HepG2 (cell line): ENCODE data around the gene SHANK2. TPM values are rescaled to one million over a fixed set of nuclear protein-coding genes. Genes with fewer than 3 reads are reported as not detected.

Experiments
- ATAC-seq: fragments of 200-7000 bp; cut with Tn5 transposase; 3 replicates; pipeline ENCODE4 v1.9.1; 2020; ENCODE audit warnings: mild to moderate bottlenecking, moderate library complexity
- BruUV-seq: library from RNA; stranded (reverse); fragments of 400-500 nt; replicated peaks from 2 replicates; lab custom pipeline; 2021; lab: Mats Ljungman, UMichigan
- CTCF ChIA-PET: fragments of 300-600 bp; formaldehyde crosslinking; extraction: SDS; loops from one replicate; lab custom pipeline; 2021; ENCODE audit warnings: low total read pairs, inconsistent platforms, low intra/inter-chr PET ratio; lab: Yijun Ruan, JAX
- POLR2A ChIA-PET: fragments of 350-600 bp; sonication (Branson Sonifier 250); formaldehyde crosslinking; loops from one replicate; lab custom pipeline; 2020; ENCODE audit warnings: antibody characterized with exemption, inconsistent platforms; lab: Yijun Ruan, JAX
- DNase-seq: peaks from one replicate; pipeline ENCODE4 v3.0.0-alpha.2; 2015; ENCODE audit warnings: low spot score
- FAIRE-seq: peaks from 3 replicates; lab custom pipeline; 2011; peaks lifted over from hg19 to GRCh38; lab: Jason Lieb, UNC
- H2AFZ ChIP-seq: one replicate; pipeline ENCODE4 v1.6.1; 2011; ENCODE audit warnings: low read length, inconsistent platforms
- H3K27ac ChIP-seq: fragments of 300-600 bp; 3 replicates; pipeline ENCODE4 v1.8.0; 2011; ENCODE audit warnings: mixed run types, mild to moderate bottlenecking, mixed read lengths, low read length, inconsistent platforms; ENCODE audit not compliant: insufficient read depth; ENCODE audit errors: extremely low read length
- H3K27me3 ChIP-seq, 2 experiments: fragments of 200-600 bp in 1 of 2; 2 replicates in 1 of 2; 3 replicates in 1 of 2; pipeline versions ENCODE4 v1.6.0 to v1.8.0; 2011; ENCODE audit warnings: low read length in 2 of 2, mild to moderate bottlenecking in 2 of 2, moderate library complexity in 2 of 2, inconsistent platforms in 1 of 2; ENCODE audit not compliant: insufficient read depth in 2 of 2, control insufficient read depth in 1 of 2
- H3K36me3 ChIP-seq, 2 experiments: fragments of 200-600 bp in 1 of 2; replicated peaks in 1 of 2; 2 replicates in 1 of 2; 3 replicates in 1 of 2; pipeline versions ENCODE4 v1.5.1 to v1.8.0; 2011; ENCODE audit warnings: low read length in 2 of 2, inconsistent platforms in 1 of 2; ENCODE audit not compliant: insufficient read depth in 2 of 2, control insufficient read depth in 1 of 2
- H3K4me1 ChIP-seq: 2 replicates; pipeline ENCODE4 v1.5.1; 2012; ENCODE audit warnings: low read length, inconsistent platforms; ENCODE audit not compliant: insufficient read depth
- H3K4me2 ChIP-seq: 2 replicates; pipeline ENCODE4 v1.6.0; 2011; ENCODE audit warnings: low read depth, low read length, inconsistent platforms
- H3K4me3 ChIP-seq, 3 experiments: fragments of 200-600 bp in 1 of 3; sonication (generic), shearing (Covaris generic) in 1 of 3; replicated peaks in 1 of 3; 2 replicates each; pipeline ENCODE4 v1.5.1; 2011 to 2016; ENCODE audit warnings: low read length in 3 of 3, inconsistent platforms in 2 of 3, low read depth in 2 of 3, mild to moderate bottlenecking in 2 of 3, control low read depth in 1 of 3, mixed read lengths in 1 of 3; ENCODE audit not compliant: insufficient read depth in 1 of 3
- H3K79me2 ChIP-seq: one replicate; pipeline ENCODE4 v1.6.1; 2011; ENCODE audit warnings: low read length, inconsistent platforms; ENCODE audit not compliant: insufficient read depth
- H3K9ac ChIP-seq: 2 replicates; pipeline ENCODE4 v1.6.0; 2011; ENCODE audit warnings: mild to moderate bottlenecking, low read depth, low read length, inconsistent platforms; ENCODE audit not compliant: insufficient read depth
- H3K9me3 ChIP-seq: 2 replicates; pipeline ENCODE4 v1.5.1; 2012; ENCODE audit warnings: mild to moderate bottlenecking, low read length
- H4K20me1 ChIP-seq: 2 replicates; pipeline ENCODE4 v1.6.0; 2011; ENCODE audit warnings: inconsistent platforms, mild to moderate bottlenecking, low read length, moderate library complexity; ENCODE audit not compliant: insufficient read depth
- MAZ ChIP-seq, 2 experiments: sonication (generic) in 1 of 2; formaldehyde crosslinking in 1 of 2; IDR thresholded peaks; 2 replicates each; pipeline versions ENCODE4 v1.5.0 to v1.6.1; 2012 to 2020; ENCODE audit warnings: low read depth in 2 of 2, mild to moderate bottlenecking in 2 of 2, borderline replicate concordance in 1 of 2, improper control_type of control experiment in 1 of 2, low read length in 1 of 2, missing genetic modification reagents in 1 of 2, moderate library complexity in 1 of 2
- THAP11 ChIP-seq: IDR thresholded peaks from 2 replicates; pipeline ENCODE4 v1.6.1; 2016; ENCODE audit warnings: missing biosample characterization, missing genetic modification reagents
- THAP7 ChIP-seq: sonication (generic); formaldehyde crosslinking; IDR thresholded peaks from 2 replicates; pipeline ENCODE4 v1.8.1; 2023; ENCODE audit warnings: mild to moderate bottlenecking, missing genetic modification reagents
- ZKSCAN5 ChIP-seq: sonication (generic); formaldehyde crosslinking; IDR thresholded peaks from 2 replicates; pipeline ENCODE4 v1.5.1; 2020; ENCODE audit warnings: mild to moderate bottlenecking, missing genetic modification reagents
- ZNF329 ChIP-seq: sonication (generic); formaldehyde crosslinking; IDR thresholded peaks from 2 replicates; pipeline ENCODE4 v1.9.0; 2021; ENCODE audit warnings: low read depth, mild to moderate bottlenecking, missing genetic modification reagents
- ZNF335 ChIP-seq: sonication (generic); formaldehyde crosslinking; IDR thresholded peaks from 2 replicates; pipeline ENCODE4 v1.4.0; 2020; ENCODE audit warnings: missing genetic modification reagents
- ZNF550 ChIP-seq: sonication (generic); formaldehyde crosslinking; IDR thresholded peaks from 2 replicates; pipeline ENCODE4 v1.4.0; 2020; ENCODE audit warnings: mild to moderate bottlenecking, missing genetic modification reagents, borderline replicate concordance
- ZNF639 ChIP-seq: conservative IDR thresholded peaks from 2 replicates; pipeline ENCODE4 v1.6.1; 2018; ENCODE audit warnings: missing genetic modification reagents
- WGBS: methylation state at CpG from one replicate; pipeline ENCODE4 v1.1.6; 2017; ENCODE audit warnings: low lambda C conversion rate; 5-methylcytosine and 5-hydroxymethylcytosine counted together
- in situ Hi-C: cut with HindIII; loops from 2 replicates; pipeline ENCODE4 v1.10.0; 2017; ENCODE audit warnings: low pct_unique_long_range_greater_than_20kb; ENCODE audit not compliant: extremely low pct_ligation_motif_present
- intact Hi-C: fragments of 100-400 bp; cut with micrococcal nuclease; formaldehyde crosslinking; loops from one replicate; pipeline ENCODE4 v1.10.0; 2022; ENCODE audit not compliant: unreplicated experiment
- polyA plus RNA-seq, 8 experiments: library from polyadenylated mRNA; depleted of rRNA in 3 of 8; stranded (reverse) in 7 of 8; unstranded in 1 of 8; fragments of >200 nt; fragmentation: Illumina TruSeq in 4 of 8; extraction: Trizol in 4 of 8; gene quantifications; 2 replicates each; pipeline versions ENCODE4 v1.2.1 to v1.2.3, GENCODE V29; 2011 to 2016; ENCODE audit warnings: low read depth in 4 of 8, missing spikeins in 1 of 8, mixed read lengths in 1 of 8; ENCODE audit not compliant: insufficient read depth in 1 of 8
- total RNA-seq, 5 experiments: library from RNA; depleted of rRNA; stranded (reverse); fragments of >200 nt; fragmentation: Illumina TruSeq; extraction: Trizol; gene quantifications; 2 replicates each; pipeline ENCODE4 v1.2.3, GENCODE V29; 2016; ENCODE audit warnings: low read depth in 1 of 5
- TF ChIP-seq, protein P1 (sequence below): IDR thresholded peaks from 2 replicates; pipeline ENCODE4 v1.6.1; 2016; ENCODE audit warnings: missing compliant biosample characterization, missing genetic modification reagents, borderline replicate concordance
- TF ChIP-seq, protein P2 (sequence below): sonication (generic); formaldehyde crosslinking; IDR thresholded peaks from 2 replicates; pipeline ENCODE4 v1.5.1; 2020; ENCODE audit warnings: mild to moderate bottlenecking, moderate library complexity, missing genetic modification reagents
- TF ChIP-seq, protein P3 (sequence below): sonication (generic); formaldehyde crosslinking; IDR thresholded peaks from 2 replicates; pipeline ENCODE4 v1.5.1; 2020; ENCODE audit warnings: mild to moderate bottlenecking, missing genetic modification reagents, moderate library complexity

SHANK2 gene
- total and polyA plus RNA-seq, 2 of the 13 experiments (the other 11 are each of a cell fraction or from before 2014, with no cell fraction given) = 10.2 to 13.0 TPM

- TF ChIP-seq ZNF329 = no peak
- TF ChIP-seq, protein P1, sequence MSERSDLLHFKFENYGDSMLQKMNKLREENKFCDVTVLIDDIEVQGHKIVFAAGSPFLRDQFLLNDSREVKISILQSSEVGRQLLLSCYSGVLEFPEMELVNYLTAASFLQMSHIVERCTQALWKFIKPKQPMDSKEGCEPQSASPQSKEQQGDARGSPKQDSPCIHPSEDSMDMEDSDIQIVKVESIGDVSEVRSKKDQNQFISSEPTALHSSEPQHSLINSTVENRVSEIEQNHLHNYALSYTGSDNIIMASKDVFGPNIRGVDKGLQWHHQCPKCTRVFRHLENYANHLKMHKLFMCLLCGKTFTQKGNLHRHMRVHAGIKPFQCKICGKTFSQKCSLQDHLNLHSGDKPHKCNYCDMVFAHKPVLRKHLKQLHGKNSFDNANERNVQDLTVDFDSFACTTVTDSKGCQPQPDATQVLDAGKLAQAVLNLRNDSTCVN = no peak
- TF ChIP-seq ZNF335 = no peak
- TF ChIP-seq ZKSCAN5 = no peak
Measured at GRCh38 chr11:71251151-71251721, 1.1 kb downstream of the SHANK2 start (continued).

GRCh38 chr11:71250523-71251150 lies 1.7 kb downstream of the SHANK2 start:
- Histone ChIP-seq H3K27ac (peak overlapping the region; percentile 98), H3K9me3 (no peaks in the 10 kb centered on the region), H3K27me3 (no peaks in the 10 kb centered on the region; a peak in 1 of 5 replicates), H3K36me3 (peaks cover 3 to 21% of the 10 kb centered on the region in 2 experiments; a peak in 2 of 5 replicates), H2AFZ (no peak overlapping the region), H3K79me2 (peaks cover 56% of the 10 kb centered on the region), H4K20me1 (peaks cover 19% of the 10 kb centered on the region), H3K4me1 (peaks cover 69% of the 10 kb centered on the region), H3K4me3 (peak overlapping the region; percentile 87 to 95 (median 90)), H3K9ac (peak overlapping the region; percentile 98), H3K4me2 (peak overlapping the region; percentile 79)
- ATAC-seq (no peak), FAIRE-seq (no peak), DNase-seq (no peak)
- in situ Hi-C loops (no loop called here), intact Hi-C loops (no loop called here)
- ChIA-PET POLR2A (interaction anchor here (1.0 to 3.6 kb wide), 3 partner anchors 9 to 98 kb away, joined by 3 to 23 read pairs (median 5); no protein-coding TSS in a partner anchor), CTCF (interaction anchor here (1.0 to 1.5 kb wide), 2 partner anchors 78 to 94 kb away, joined by 3 read pairs; no protein-coding TSS in a partner anchor)
- 3% methylated on average over 14 of the region's 27 CpGs for WGBS
- BruUV-seq = no TSS peak
- 0 out of 2 replicates have a peak, but pooled peaks have one; percentile 17 for TF ChIP-seq THAP11 (CRISPR knock-in tag)
- TF ChIP-seq, protein P2, sequence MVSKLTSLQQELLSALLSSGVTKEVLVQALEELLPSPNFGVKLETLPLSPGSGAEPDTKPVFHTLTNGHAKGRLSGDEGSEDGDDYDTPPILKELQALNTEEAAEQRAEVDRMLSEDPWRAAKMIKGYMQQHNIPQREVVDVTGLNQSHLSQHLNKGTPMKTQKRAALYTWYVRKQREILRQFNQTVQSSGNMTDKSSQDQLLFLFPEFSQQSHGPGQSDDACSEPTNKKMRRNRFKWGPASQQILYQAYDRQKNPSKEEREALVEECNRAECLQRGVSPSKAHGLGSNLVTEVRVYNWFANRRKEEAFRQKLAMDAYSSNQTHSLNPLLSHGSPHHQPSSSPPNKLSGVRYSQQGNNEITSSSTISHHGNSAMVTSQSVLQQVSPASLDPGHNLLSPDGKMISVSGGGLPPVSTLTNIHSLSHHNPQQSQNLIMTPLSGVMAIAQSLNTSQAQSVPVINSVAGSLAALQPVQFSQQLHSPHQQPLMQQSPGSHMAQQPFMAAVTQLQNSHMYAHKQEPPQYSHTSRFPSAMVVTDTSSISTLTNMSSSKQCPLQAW = 0 out of 2 replicates have a peak, but pooled peaks have one; percentile 44
- 0 out of 2 replicates have a peak, but pooled peaks have one; percentile 29 for TF ChIP-seq THAP7 (CRISPR knock-in tag)
- no peak for TF ChIP-seq ZNF639 (CRISPR knock-in tag)
- TF ChIP-seq, protein P3, sequence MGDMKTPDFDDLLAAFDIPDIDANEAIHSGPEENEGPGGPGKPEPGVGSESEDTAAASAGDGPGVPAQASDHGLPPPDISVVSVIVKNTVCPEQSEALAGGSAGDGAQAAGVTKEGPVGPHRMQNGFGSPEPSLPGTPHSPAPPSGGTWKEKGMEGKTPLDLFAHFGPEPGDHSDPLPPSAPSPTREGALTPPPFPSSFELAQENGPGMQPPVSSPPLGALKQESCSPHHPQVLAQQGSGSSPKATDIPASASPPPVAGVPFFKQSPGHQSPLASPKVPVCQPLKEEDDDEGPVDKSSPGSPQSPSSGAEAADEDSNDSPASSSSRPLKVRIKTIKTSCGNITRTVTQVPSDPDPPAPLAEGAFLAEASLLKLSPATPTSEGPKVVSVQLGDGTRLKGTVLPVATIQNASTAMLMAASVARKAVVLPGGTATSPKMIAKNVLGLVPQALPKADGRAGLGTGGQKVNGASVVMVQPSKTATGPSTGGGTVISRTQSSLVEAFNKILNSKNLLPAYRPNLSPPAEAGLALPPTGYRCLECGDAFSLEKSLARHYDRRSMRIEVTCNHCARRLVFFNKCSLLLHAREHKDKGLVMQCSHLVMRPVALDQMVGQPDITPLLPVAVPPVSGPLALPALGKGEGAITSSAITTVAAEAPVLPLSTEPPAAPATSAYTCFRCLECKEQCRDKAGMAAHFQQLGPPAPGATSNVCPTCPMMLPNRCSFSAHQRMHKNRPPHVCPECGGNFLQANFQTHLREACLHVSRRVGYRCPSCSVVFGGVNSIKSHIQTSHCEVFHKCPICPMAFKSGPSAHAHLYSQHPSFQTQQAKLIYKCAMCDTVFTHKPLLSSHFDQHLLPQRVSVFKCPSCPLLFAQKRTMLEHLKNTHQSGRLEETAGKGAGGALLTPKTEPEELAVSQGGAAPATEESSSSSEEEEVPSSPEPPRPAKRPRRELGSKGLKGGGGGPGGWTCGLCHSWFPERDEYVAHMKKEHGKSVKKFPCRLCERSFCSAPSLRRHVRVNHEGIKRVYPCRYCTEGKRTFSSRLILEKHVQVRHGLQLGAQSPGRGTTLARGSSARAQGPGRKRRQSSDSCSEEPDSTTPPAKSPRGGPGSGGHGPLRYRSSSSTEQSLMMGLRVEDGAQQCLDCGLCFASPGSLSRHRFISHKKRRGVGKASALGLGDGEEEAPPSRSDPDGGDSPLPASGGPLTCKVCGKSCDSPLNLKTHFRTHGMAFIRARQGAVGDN (CRISPR knock-in tag) = peak; percentile 57
- no peak for TF ChIP-seq MAZ (IDR thresholded peaks at IDR 0.05; ENCODE audit: borderline replicate concordance, low read depth, low read length)
- peak; percentile 60; the same call in 1 of the 2 replicates for TF ChIP-seq MAZ (CRISPR knock-in tag; IDR thresholded peaks at IDR 0.05; ENCODE audit: low read depth)
- TF ChIP-seq ZNF550 (CRISPR knock-in tag) = no peak
